Urinary bladder (tissue), 4 donors: ENCODE measurements around the gene AHRR. TPM values are rescaled to one million over a fixed set of nuclear protein-coding genes. Genes with fewer than 3 reads are reported as not detected.

Experiments
- DNase-seq: peaks from one replicate; pipeline ENCODE4 v3.0.0-alpha.2; 2015; ENCODE audit errors: extremely low spot score
- H3K27ac ChIP-seq: one replicate; pipeline ENCODE4 v1.5.1; 2013; ENCODE audit warnings: low read depth, mild to moderate bottlenecking, moderate library complexity
- H3K36me3 ChIP-seq: one replicate; pipeline ENCODE4 v1.6.1; 2013; ENCODE audit warnings: mild to moderate bottlenecking, moderate library complexity; ENCODE audit not compliant: insufficient read depth
- H3K4me1 ChIP-seq: one replicate; pipeline ENCODE4 v1.6.1; 2013; ENCODE audit warnings: mild to moderate bottlenecking, moderate library complexity; ENCODE audit not compliant: insufficient read depth
- H3K4me3 ChIP-seq: one replicate; pipeline ENCODE4 v1.5.1; 2013; ENCODE audit warnings: low read depth, low read length
- WGBS: extraction: QIAGEN DNeasy Blood & Tissue Kit; methylation state at CpG from one replicate; pipeline ENCODE4 v1.1.7; 2013; 5-methylcytosine and 5-hydroxymethylcytosine counted together
- polyA plus RNA-seq: library from polyadenylated mRNA; stranded (reverse); fragments of 200-250 nt; gene quantifications from one replicate; pipeline ENCODE4 v1.2.3, GENCODE V29; 2013
- total RNA-seq: library from RNA; depleted of rRNA; stranded (reverse); fragments of >200 nt; gene quantifications from one replicate; pipeline ENCODE4 v1.2.3, GENCODE V29; 2014
- donor health status: healthy with polysubstance abuse.
- donor health status: healthy.

Gene AHRR
- total and polyA plus RNA-seq, 2 donors, result 6.5 to 6.7 TPM

GRCh38 chr5:419970-420369, 98.5 kb downstream of the AHRR start:
- 71% methylated on average over 12 of the region's 12 CpGs for WGBS
- H3K4me1 ChIP-seq, result no peaks in the 10 kb centered on the region
- DNase-seq, result no peak
- no peaks in the 10 kb centered on the region for H3K36me3 ChIP-seq
- H3K27ac ChIP-seq, result no peak overlapping the region
- no peak overlapping the region for H3K4me3 ChIP-seq

GRCh38 chr5:420632-421286, 99.2 kb downstream of the AHRR start:
- H3K4me3 ChIP-seq, result no peak overlapping the region
- WGBS, result 95% methylated on average over 52 of the region's 52 CpGs
- no peak overlapping the region for H3K27ac ChIP-seq
- H3K36me3 ChIP-seq, result no peaks in the 10 kb centered on the region
- H3K4me1 ChIP-seq, result no peaks in the 10 kb centered on the region
- no peak for DNase-seq

- no peak overlapping the region for H3K27ac ChIP-seq
- H3K4me3 ChIP-seq, result no peak overlapping the region
- DNase-seq, result no peak
- H3K36me3 ChIP-seq, result no peaks in the 10 kb centered on the region
- WGBS, result 91% methylated on average over 34 of the region's 34 CpGs
- H3K4me1 ChIP-seq, result no peaks in the 10 kb centered on the region
Measured at GRCh38 chr5:421287-421880, 99.9 kb downstream of the AHRR start.

GRCh38 chr5:421901-422300, 100.4 kb downstream of the AHRR start:
- Histone ChIP-seq H3K36me3 (no peaks in the 10 kb centered on the region), H3K27ac (no peak overlapping the region), H3K4me3 (no peak overlapping the region), H3K4me1 (no peaks in the 10 kb centered on the region)
- DNase-seq, result no peak
- 92% methylated on average over 13 of the region's 13 CpGs for WGBS

- no peaks in the 10 kb centered on the region for H3K4me1 ChIP-seq
- DNase-seq, result no peak
- WGBS, result 86% methylated on average over 32 of the region's 32 CpGs
- H3K4me3 ChIP-seq, result no peak overlapping the region
- no peak overlapping the region for H3K27ac ChIP-seq
- H3K36me3 ChIP-seq, result no peaks in the 10 kb centered on the region
Measured at GRCh38 chr5:422323-423232, 101.1 kb downstream of the AHRR start.

- Histone ChIP-seq H3K27ac (no peak overlapping the region), H3K4me3 (no peak overlapping the region), H3K4me1 (no peaks in the 10 kb centered on the region), H3K36me3 (no peaks in the 10 kb centered on the region)
- no peak for DNase-seq
- 89% methylated on average over 9 of the region's 9 CpGs for WGBS
Measured at GRCh38 chr5:423233-423565, 101.7 kb downstream of the AHRR start.

- DNase-seq, result no peak
- H3K27ac ChIP-seq, result no peak overlapping the region
- 81% methylated on average over 24 of the region's 24 CpGs for WGBS
- no peaks in the 10 kb centered on the region for H3K36me3 ChIP-seq
- H3K4me3 ChIP-seq, result no peak overlapping the region
- H3K4me1 ChIP-seq, result no peaks in the 10 kb centered on the region
Measured at GRCh38 chr5:423626-424261, 102.2 kb downstream of the AHRR start.

GRCh38 chr5:424301-425110, 103.0 kb downstream of the AHRR start:
- WGBS, result 77% methylated on average over 11 of the region's 11 CpGs
- no peak for DNase-seq
- Histone ChIP-seq H3K27ac (no peak overlapping the region), H3K4me1 (no peaks in the 10 kb centered on the region), H3K4me3 (no peak overlapping the region), H3K36me3 (no peaks in the 10 kb centered on the region)

- no peak overlapping the region for H3K4me3 ChIP-seq
- DNase-seq, result no peak
- WGBS, result 66% methylated on average over 5 of the region's 5 CpGs
Measured at GRCh38 chr5:425714-426113, 104.2 kb downstream of the AHRR start.

GRCh38 chr5:426392-426976, 105.0 kb downstream of the AHRR start:
- H3K27ac ChIP-seq, result no peak overlapping the region
- H3K36me3 ChIP-seq, result no peaks in the 10 kb centered on the region
- WGBS, result 79% methylated on average over 3 of the region's 3 CpGs
- H3K4me1 ChIP-seq, result no peaks in the 10 kb centered on the region
- DNase-seq, result no peak
- H3K4me3 ChIP-seq, result no peak overlapping the region

More at GRCh38 chr5:425714-426113, 104.2 kb downstream of the AHRR start:
- Histone ChIP-seq H3K4me1 (no peaks in the 10 kb centered on the region), H3K36me3 (no peaks in the 10 kb centered on the region), H3K27ac (no peak overlapping the region)

- Histone ChIP-seq H3K4me3 (no peak overlapping the region), H3K4me1 (no peaks in the 10 kb centered on the region), H3K27ac (no peak overlapping the region), H3K36me3 (no peaks in the 10 kb centered on the region)
- WGBS, result 96% methylated on average over 39 of the region's 39 CpGs
- no peak for DNase-seq
Measured at GRCh38 chr5:427415-428087, 106.0 kb downstream of the AHRR start.

GRCh38 chr5:428219-428618, 106.7 kb downstream of the AHRR start:
- WGBS, result 94% methylated on average over 11 of the region's 11 CpGs
- Histone ChIP-seq H3K27ac (no peak overlapping the region), H3K4me1 (no peaks in the 10 kb centered on the region), H3K36me3 (no peaks in the 10 kb centered on the region), H3K4me3 (no peak overlapping the region)
- DNase-seq, result no peak
